ENCODE measurements around the gene SLC28A2. TPM values are rescaled to one million over a fixed set of nuclear protein-coding genes. Genes with fewer than 3 reads are reported as not detected.

The SLC28A2 gene
- total and polyA plus RNA-seq, 2 donors (not counting 1 experiment from before 2014, with no cell fraction given): not detected

DNA sequence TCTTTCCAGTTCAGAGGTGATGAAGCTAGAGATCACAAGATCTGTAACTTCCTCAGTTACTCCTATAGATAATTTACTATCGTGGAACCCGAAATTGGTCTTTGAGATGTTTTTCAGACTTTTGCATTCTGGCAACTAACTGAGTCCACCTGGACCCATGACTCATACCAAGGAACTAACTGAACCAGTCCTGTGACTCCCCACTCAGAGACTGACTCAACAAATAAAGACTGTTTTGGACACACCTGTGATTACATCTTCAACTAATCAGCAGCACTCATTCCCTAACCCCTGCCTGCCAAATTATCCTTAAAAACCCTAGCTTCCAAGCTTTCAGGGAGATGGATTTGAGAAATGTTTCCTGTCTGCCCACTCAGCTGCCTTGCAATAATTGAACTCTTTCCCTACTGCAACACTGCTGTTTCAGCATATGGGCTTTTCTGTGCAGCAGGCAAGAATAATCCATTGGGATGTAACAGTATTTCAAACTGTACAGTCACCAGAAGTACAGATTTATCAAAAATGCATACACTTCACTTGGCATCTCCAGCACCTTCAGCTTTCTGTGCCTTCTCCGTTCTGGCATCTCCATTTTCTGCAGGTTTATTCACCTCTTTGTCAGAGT is 68.7 kb downstream of the SLC28A2 start:
- H3K27me3 Mint-ChIP-seq: peaks cover 35% of the 10 kb centered on the region
- Histone ChIP-seq H3K36me3 (replicated peaks in 1 of 2; ENCODE audit: control extremely low read depth in 1 of 2, control insufficient read depth in 1 of 2, extremely low read depth in 1 of 2, insufficient read depth in 2 of 2, low read length in 1 of 2) (no peaks in the 10 kb centered on the region), H3K4me2 (replicated peaks; ENCODE audit: low read depth, low read length, poor library complexity, severe bottlenecking) (no peak overlapping the region), H3K79me2 (ENCODE audit: control insufficient read depth, insufficient read depth, low read length) (no peaks in the 10 kb centered on the region), H4K20me1 (ENCODE audit: control insufficient read depth, insufficient read depth, low read length, poor library complexity, severe bottlenecking) (no peaks in the 10 kb centered on the region), H3K4me1 (ENCODE audit: control insufficient read depth in 2 of 2, insufficient read depth in 2 of 2, low read length in 2 of 2) (no peaks in the 10 kb centered on the region), H3K9me3 (ENCODE audit: control extremely low read depth in 1 of 3, control insufficient read depth in 2 of 3, insufficient read depth in 1 of 3, low read length in 2 of 3) (no peaks in the 10 kb centered on the region), H3K4me3 (ENCODE audit: control extremely low read depth in 1 of 5, extremely low read depth in 1 of 5, insufficient read depth in 1 of 5, low read depth in 2 of 5, low read length in 4 of 5) (no peak overlapping the region), H3K27ac (ENCODE audit: low read length in 2 of 2) (no peak overlapping the region), H2AFZ (ENCODE audit: insufficient read depth, low read depth, low read length, poor library complexity, severe bottlenecking) (no peak overlapping the region), H3K9ac (ENCODE audit: low read length) (no peak overlapping the region), H3K27me3 (replicated peaks in 1 of 4; ENCODE audit: control extremely low read depth in 1 of 4, control insufficient read depth in 3 of 4, insufficient read depth in 4 of 4, low read length in 3 of 4) (peaks cover 0 to 2% (median under 1%) of the 10 kb centered on the region in 4 experiments)
- H3K9me3 Mint-ChIP-seq (ENCODE audit: insufficient read depth): peaks cover 2% of the 10 kb centered on the region
- H3K27ac Mint-ChIP-seq: no peak overlapping the region
- H3K4me1 Mint-ChIP-seq: no peaks in the 10 kb centered on the region
- no peak overlapping the region for H3K4me3 Mint-ChIP-seq
- DNase-seq (no peak), ATAC-seq (ENCODE audit: low read depth) (no peak)
- intact Hi-C loops (cut with micrococcal nuclease): no loop called here
- WGBS (ENCODE audit: insufficient coverage): 60% methylated on average over 1 of the region's 3 CpGs
- ChIA-PET POLR2A (interaction anchor here (0.6 kb wide), 1 partner anchor 10 kb away, joined by 5 read pairs; no protein-coding TSS in a partner anchor), CTCF (interaction anchor here (1.6 kb wide), 1 partner anchor 79 kb away, joined by 5 read pairs; no protein-coding TSS in a partner anchor)
- TF ChIP-seq CTCF (IDR thresholded peaks at IDR 0.05) (no peak), EZH2 (IDR thresholded peaks at IDR 0.05; ENCODE audit: borderline replicate concordance, insufficient read depth, low read depth, low read length, poor library complexity, severe bottlenecking) (no peak)

- peaks cover 0 to 11% (median 4%) of the 10 kb centered on the region in 4 experiments for H3K27me3 ChIP-seq (replicated peaks in 1 of 4; ENCODE audit: control extremely low read depth in 1 of 4, control insufficient read depth in 3 of 4, insufficient read depth in 4 of 4, low read length in 3 of 4)
- no peaks in the 10 kb centered on the region for H3K36me3 ChIP-seq (replicated peaks in 1 of 2; ENCODE audit: control extremely low read depth in 1 of 2, control insufficient read depth in 1 of 2, extremely low read depth in 1 of 2, insufficient read depth in 2 of 2, low read length in 1 of 2)
- intact Hi-C loops (cut with micrococcal nuclease): no loop called here
- H4K20me1 ChIP-seq (ENCODE audit: control insufficient read depth, insufficient read depth, low read length, poor library complexity, severe bottlenecking): no peaks in the 10 kb centered on the region
- no peak overlapping the region for H3K27ac ChIP-seq (ENCODE audit: low read length in 2 of 2)
- H3K4me3 ChIP-seq (ENCODE audit: control extremely low read depth in 1 of 5, extremely low read depth in 1 of 5, insufficient read depth in 1 of 5, low read depth in 2 of 5, low read length in 4 of 5): no peak overlapping the region
- CTCF ChIA-PET: no interaction called here
- H3K79me2 ChIP-seq (ENCODE audit: control insufficient read depth, insufficient read depth, low read length): no peaks in the 10 kb centered on the region
- H3K27ac Mint-ChIP-seq: no peak overlapping the region
- no peak for DNase-seq
- no peaks in the 10 kb centered on the region for H3K9me3 Mint-ChIP-seq (ENCODE audit: insufficient read depth)
- H3K4me1 Mint-ChIP-seq: no peaks in the 10 kb centered on the region
- H3K27me3 Mint-ChIP-seq: peaks cover 40% of the 10 kb centered on the region
- ATAC-seq (ENCODE audit: low read depth): no peak
- 94% methylated on average over 3 of the region's 5 CpGs for WGBS (ENCODE audit: insufficient coverage)
- no peak overlapping the region for H2AFZ ChIP-seq (ENCODE audit: insufficient read depth, low read depth, low read length, poor library complexity, severe bottlenecking)
- H3K4me3 Mint-ChIP-seq: no peak overlapping the region
- POLR2A ChIA-PET: no interaction called here
- H3K4me1 ChIP-seq (ENCODE audit: control insufficient read depth in 2 of 2, insufficient read depth in 2 of 2, low read length in 2 of 2): no peaks in the 10 kb centered on the region
- no peaks in the 10 kb centered on the region for H3K9me3 ChIP-seq (ENCODE audit: control extremely low read depth in 1 of 3, control insufficient read depth in 2 of 3, insufficient read depth in 1 of 3, low read length in 2 of 3)
- TF ChIP-seq CTCF (IDR thresholded peaks at IDR 0.05): no peak
- no peak for TF ChIP-seq EZH2 (IDR thresholded peaks at IDR 0.05; ENCODE audit: borderline replicate concordance, insufficient read depth, low read depth, low read length, poor library complexity, severe bottlenecking)
- H3K4me2 ChIP-seq (replicated peaks; ENCODE audit: low read depth, low read length, poor library complexity, severe bottlenecking): no peak overlapping the region
- no peak overlapping the region for H3K9ac ChIP-seq (ENCODE audit: low read length)
These were observed 74.2 kb downstream of the SLC28A2 start for GRCh38 chr15:45326280-45326679.

All from B cell (primary cell).